Activated CD8-positive, alpha-beta memory T cell treated with anti-CD3 and anti-CD28 coated beads for 24 hours (primary cell): ENCODE measurements around the gene RAB41.
"Not testable (repeated sequence)": the region's sequence is repeated elsewhere in the genome, so short reads cannot be mapped to it uniquely, and the experiment has no call there.

Experiments
- DNase-seq: peaks from one replicate; pipeline ENCODE4 v3.0.0-alpha.2; 2020

RAB41 gene

DNA sequence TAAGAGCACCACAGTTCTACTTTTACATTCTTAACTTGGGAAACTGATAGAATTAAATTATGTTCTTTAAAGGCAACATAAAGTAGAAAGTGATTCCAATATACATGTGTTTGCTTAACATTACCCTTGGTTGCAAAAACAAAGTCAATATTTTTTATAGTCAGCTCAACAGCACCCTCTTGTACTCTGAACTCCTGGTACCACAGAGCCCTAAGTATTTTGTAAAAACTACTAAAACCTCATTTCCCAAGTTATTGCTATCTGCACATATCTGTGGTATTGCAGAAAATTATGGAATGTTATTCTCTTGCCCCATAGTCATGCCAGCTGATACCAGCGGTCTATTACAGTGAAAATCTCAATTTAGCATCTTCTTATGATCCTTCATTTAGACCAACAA is 10.8 kb downstream of the RAB41 start:
- no peak for DNase-seq

DNA sequence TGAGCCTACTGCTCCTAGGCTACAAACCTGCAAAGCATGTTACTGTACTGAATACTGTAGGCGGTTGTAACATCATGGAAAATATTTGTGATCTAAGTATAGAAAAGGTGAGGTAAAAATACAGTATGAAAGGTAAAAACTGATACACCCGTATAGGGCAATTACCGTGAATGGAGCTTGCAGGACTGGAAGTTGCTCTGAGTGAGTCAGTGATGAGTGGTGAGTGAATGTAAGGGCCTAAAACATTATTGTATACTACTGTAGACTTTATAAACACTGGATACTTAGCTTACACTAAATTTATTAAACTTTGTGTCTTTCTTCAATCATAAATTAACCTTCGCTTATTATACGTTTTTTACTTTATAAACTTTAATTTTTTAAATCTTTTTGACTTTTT is 11.6 kb downstream of the RAB41 start:
- no peak for DNase-seq

DNA sequence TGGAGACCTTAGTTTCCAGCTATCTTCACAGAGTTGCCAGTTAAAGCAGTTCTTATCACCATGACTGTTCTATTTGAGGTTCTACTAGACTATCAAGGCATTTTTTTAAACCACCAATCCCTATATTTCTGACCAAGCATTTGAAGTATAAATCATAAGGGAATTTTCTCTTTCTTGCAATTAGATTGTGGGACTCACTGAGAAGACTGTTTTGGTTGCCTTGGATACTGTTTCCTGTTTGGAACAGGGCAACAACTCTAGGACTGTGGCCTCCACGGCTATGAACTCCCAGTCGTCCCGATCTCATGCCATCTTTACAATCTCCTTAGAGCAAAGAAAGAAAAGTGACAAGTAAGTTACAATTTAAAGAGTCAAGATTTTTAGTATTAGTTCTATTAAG is 19.7 kb downstream of the RAB41 start:
- DNase-seq = no peak

DNA sequence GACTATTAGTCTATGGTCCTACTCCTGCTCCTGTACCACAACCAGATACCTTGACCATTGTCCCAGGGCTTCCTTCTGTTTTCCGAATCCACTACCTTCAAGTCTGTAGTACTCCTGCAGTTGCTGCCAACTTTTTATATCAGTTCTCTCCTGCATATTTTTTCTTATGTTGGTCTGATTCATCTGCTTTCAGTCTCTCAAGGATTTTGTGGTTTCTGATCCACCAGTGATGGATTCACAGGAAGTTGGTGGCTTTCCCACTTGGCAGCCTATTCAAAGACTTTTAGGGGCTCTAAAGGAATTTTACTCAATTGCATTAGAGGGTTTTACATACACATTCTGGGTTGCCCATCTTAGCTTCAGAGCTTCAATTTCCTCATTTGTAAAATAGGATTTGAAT is 31.5 kb downstream of the RAB41 start:
- DNase-seq = no peak

DNA sequence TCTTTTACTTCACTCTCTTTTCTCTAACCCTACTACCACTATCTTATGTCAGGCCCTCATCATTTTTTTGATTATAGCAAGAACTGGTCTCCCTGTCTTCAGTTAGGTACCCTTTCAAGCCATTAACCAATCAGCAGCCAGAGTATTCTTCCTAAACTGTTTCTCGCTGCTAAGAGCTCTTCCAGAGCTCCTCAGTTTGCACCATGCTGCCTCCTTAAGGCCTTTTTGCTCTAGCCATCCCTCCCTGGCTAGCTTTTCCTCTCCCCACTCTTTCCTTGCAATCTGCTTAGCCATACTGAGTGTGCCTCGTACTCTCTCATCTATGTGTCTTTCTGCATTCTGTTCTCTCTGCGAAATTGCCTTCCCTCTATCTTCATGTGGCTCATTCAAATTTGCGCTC is 40.8 kb downstream of the RAB41 start:
- no peak for DNase-seq

DNA sequence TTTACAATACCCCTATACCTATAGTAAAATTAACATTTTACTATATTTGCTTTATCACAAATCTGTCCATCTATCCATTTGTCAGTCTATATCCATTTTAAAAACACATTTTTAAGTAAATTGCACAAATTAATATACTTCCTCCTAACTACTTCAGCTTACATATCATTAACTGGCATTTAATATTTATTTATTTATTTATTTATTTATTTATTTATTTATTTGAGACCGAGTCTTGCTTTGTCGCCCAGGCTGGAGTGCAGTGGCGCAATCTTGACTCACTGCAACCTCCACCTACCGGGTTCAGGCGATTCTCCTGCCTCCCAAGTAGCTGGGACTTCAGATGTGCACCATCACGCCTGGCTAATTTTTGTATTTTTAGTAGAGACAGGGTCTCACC is 41.7 kb downstream of the RAB41 start:
- not testable (repeated sequence) for DNase-seq

DNA sequence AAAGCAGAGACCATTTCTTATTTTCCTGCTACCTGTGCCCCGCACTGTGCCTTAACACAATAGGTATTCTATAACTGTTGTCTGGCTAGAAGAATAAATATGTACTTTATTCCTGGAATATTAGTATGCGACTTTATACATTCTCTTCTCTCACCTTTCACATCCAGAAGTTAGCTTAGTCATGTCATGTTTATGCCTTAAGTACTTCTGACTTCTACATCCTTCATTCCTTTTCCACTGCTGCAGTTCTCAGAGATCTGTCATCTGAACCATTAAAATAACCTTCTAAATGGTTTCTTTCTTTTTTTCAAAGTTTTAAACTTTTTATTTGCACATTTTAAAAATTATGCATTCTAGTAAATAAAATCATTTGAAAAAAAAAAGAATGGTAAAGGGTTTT is 42.4 kb downstream of the RAB41 start:
- no peak for DNase-seq

DNA sequence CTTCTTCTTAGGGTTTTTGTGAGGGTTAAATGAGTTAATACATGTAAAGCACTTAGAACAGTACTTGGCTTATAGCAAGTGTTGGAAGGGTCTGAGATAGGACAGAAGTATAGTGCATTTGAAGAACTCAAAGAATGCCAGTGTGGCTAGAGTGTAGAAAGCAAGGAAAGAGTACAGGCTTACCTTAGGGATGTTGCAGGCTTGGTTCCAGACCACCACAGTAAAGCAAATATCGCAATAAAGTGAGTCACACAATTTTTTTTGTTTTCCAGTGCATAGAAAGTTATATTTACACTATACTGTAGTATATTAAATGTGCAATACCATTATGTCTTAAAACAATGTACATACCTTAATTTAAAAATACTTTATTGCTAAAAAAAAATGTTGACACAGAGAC is 49.2 kb downstream of the RAB41 start:
- no peak for DNase-seq

DNA sequence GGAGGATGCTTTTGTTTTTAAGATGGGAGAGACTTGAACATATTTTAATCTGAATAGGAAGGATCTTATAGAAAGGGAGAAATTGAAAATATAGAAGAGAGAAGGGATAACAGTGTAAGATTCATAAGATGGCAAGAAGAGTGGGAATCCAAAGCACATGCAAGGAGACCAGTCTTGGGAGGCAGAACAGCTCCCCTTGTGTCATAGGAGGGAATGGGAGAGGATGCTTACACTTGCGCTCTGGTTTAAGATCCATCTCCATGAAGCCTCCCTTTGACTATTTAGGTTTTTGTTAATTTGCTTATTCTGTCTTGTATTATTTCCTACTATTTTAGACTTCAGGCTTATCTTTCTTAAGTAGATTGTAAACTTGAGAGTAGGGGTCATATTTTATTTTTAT is 50.6 kb downstream of the RAB41 start:
- no peak for DNase-seq
